Stimulated activated CD8-positive, alpha-beta memory T cell treated with anti-CD3 and anti-CD28 coated beads, Interleukin-7, amount 100 ng/mL, for 48 hours (primary cell): ENCODE data around the gene MEGF9.
"Not testable (repeated sequence)": the region's sequence is repeated elsewhere in the genome, so short reads cannot be mapped to it uniquely, and the experiment has no call there.

Experiments
- DNase-seq, 2 donors: peaks; one replicate each; pipeline ENCODE4 v3.0.0-alpha.2; 2020; ENCODE audit warnings: low read depth in 1 of 2; ENCODE audit errors: extremely low read depth in 1 of 2

Gene MEGF9

GRCh38 chr9:120714088-120714845 is at the start of gene MEGF9:
Gene MEGF9, minus strand, starts transcription at chr9:120714470. Its CDS starts 112 bp downstream, at chr9:120714358.
- peak; percentile 96 to 97 for DNase-seq

GRCh38 chr9:120761006-120761405 is 46.7 kb upstream of the MEGF9 start:
- no peak for DNase-seq

GRCh38 chr9:120759755-120760400 is 45.6 kb upstream of the MEGF9 start:
- DNase-seq = no peak

GRCh38 chr9:120758544-120758943 is 44.3 kb upstream of the MEGF9 start:
- DNase-seq = no peak

GRCh38 chr9:120757026-120757913 is 43.0 kb upstream of the MEGF9 start:
- DNase-seq = no peak

- no peak for DNase-seq
Measured at GRCh38 chr9:120756531-120756930, 42.3 kb upstream of the MEGF9 start.

GRCh38 chr9:120755810-120756434 is 41.7 kb upstream of the MEGF9 start:
- peak in 1 of 2 donors; percentile 16 for DNase-seq

- no peak for DNase-seq
Measured at GRCh38 chr9:120755044-120755443, 40.8 kb upstream of the MEGF9 start.

GRCh38 chr9:120750421-120750820 is 36.2 kb upstream of the MEGF9 start:
- no peak for DNase-seq

GRCh38 chr9:120746366-120746765 is 32.1 kb upstream of the MEGF9 start:
- not testable (repeated sequence) for DNase-seq

- DNase-seq = no peak
Measured at GRCh38 chr9:120745278-120745677, 31.0 kb upstream of the MEGF9 start.

GRCh38 chr9:120742951-120743416 is 28.7 kb upstream of the MEGF9 start:
- DNase-seq = no peak

- DNase-seq = no peak
Measured at GRCh38 chr9:120741701-120742100, 27.4 kb upstream of the MEGF9 start.

- no peak for DNase-seq
Measured at GRCh38 chr9:120741191-120741590, 26.9 kb upstream of the MEGF9 start.

- no peak for DNase-seq
Measured at GRCh38 chr9:120740132-120740531, 25.9 kb upstream of the MEGF9 start.

- DNase-seq = no peak
Measured at GRCh38 chr9:120737416-120738165, 23.3 kb upstream of the MEGF9 start.

GRCh38 chr9:120736881-120737280 is 22.6 kb upstream of the MEGF9 start:
- no peak for DNase-seq

GRCh38 chr9:120735415-120736126 is 21.3 kb upstream of the MEGF9 start:
- no peak for DNase-seq

GRCh38 chr9:120734607-120735410 is 20.5 kb upstream of the MEGF9 start:
- DNase-seq = no peak
